Esophagus mucosa (tissue), 1 donor: ENCODE results near the gene FCF1. TPM values are rescaled to one million over a fixed set of nuclear protein-coding genes. Genes with fewer than 3 reads are reported as not detected.
"Not testable (repeated sequence)": the region's sequence is repeated elsewhere in the genome, so short reads cannot be mapped to it uniquely, and the experiment has no call there.

ENCODE experiments used
- ATAC-seq: fragments of 200-7000 bp; cut with Tn5 transposase; one replicate; pipeline ENCODE4 v1.9.1; 2020
- total RNA-seq: library from RNA; stranded (reverse); gene quantifications from one replicate; pipeline ENCODE4 v1.2.4, GENCODE V29; 2023
- donor health status: DM: yes; HTN: yes; CAD: no.

FCF1 gene
- total RNA-seq, 1 donor from 2014 or later: 38.8 TPM

- ATAC-seq: no peak
Observed at GRCh38 chr14:74702293-74702692, 10.7 kb upstream of the FCF1 start.

- ATAC-seq: no peak
Observed at GRCh38 chr14:74703043-74703442, 9.9 kb upstream of the FCF1 start.

- ATAC-seq: no peak
Observed at GRCh38 chr14:74704656-74705055, 8.3 kb upstream of the FCF1 start.

- ATAC-seq: no peak
Observed at GRCh38 chr14:74705613-74706500, 7.1 kb upstream of the FCF1 start.

- ATAC-seq: no peak
Observed at GRCh38 chr14:74710480-74710879, 2.5 kb upstream of the FCF1 start.

GRCh38 chr14:74711651-74712050, 1.3 kb upstream of the FCF1 start:
- no peak for ATAC-seq

GRCh38 chr14:74713395-74713735, 421 bp downstream of the FCF1 start:
- ATAC-seq: no peak

- no peak for ATAC-seq
Observed at GRCh38 chr14:74720526-74720925, 7.6 kb downstream of the FCF1 start.

- ATAC-seq: no peak
Observed at GRCh38 chr14:74723134-74723533, 10.2 kb downstream of the FCF1 start.

- no peak for ATAC-seq
Observed at GRCh38 chr14:74732387-74732786, 19.4 kb downstream of the FCF1 start.

- no peak for ATAC-seq
Observed at GRCh38 chr14:74733221-74733620, 20.3 kb downstream of the FCF1 start.

- ATAC-seq: no peak
Observed at GRCh38 chr14:74735125-74735524, 22.2 kb downstream of the FCF1 start.

GRCh38 chr14:74737753-74738325, 24.9 kb downstream of the FCF1 start:
- no peak for ATAC-seq

- ATAC-seq: peak; percentile 70
Observed at GRCh38 chr14:74739293-74740030, 26.5 kb downstream of the FCF1 start.

- no peak for ATAC-seq
Observed at GRCh38 chr14:74747237-74747636, 34.3 kb downstream of the FCF1 start.

- no peak for ATAC-seq
Observed at GRCh38 chr14:74754157-74754556, 41.2 kb downstream of the FCF1 start.

GRCh38 chr14:74754899-74755298, 42.0 kb downstream of the FCF1 start:
- no peak for ATAC-seq

GRCh38 chr14:74756326-74756725, 43.4 kb downstream of the FCF1 start:
- ATAC-seq: no peak

- ATAC-seq: not testable (repeated sequence)
Observed at GRCh38 chr14:74758505-74758904, 45.6 kb downstream of the FCF1 start.

GRCh38 chr14:74762917-74763802, 50.2 kb downstream of the FCF1 start, which contains the start of gene YLPM1:
TSS of gene YLPM1 (plus strand) at chr14:74763316. CDS start at chr14:74763490, 174 bp downstream.
- ATAC-seq: peak; percentile 98

GRCh38 chr14:74763803-74764531, 51.0 kb downstream of the FCF1 start:
- ATAC-seq: peak; percentile 46

GRCh38 chr14:74765721-74766120, 52.8 kb downstream of the FCF1 start:
- no peak for ATAC-seq
